Stimulated activated CD8-positive, alpha-beta memory T cell treated with anti-CD3 and anti-CD28 coated beads, Interleukin-7, amount 100 ng/mL, for 24 hours (primary cell): ENCODE measurements around the gene LMO1.

Source experiments
- DNase-seq: peaks from one replicate; pipeline ENCODE4 v3.0.0-alpha.2; 2020; ENCODE audit warnings: low read depth

LMO1 gene

DNA sequence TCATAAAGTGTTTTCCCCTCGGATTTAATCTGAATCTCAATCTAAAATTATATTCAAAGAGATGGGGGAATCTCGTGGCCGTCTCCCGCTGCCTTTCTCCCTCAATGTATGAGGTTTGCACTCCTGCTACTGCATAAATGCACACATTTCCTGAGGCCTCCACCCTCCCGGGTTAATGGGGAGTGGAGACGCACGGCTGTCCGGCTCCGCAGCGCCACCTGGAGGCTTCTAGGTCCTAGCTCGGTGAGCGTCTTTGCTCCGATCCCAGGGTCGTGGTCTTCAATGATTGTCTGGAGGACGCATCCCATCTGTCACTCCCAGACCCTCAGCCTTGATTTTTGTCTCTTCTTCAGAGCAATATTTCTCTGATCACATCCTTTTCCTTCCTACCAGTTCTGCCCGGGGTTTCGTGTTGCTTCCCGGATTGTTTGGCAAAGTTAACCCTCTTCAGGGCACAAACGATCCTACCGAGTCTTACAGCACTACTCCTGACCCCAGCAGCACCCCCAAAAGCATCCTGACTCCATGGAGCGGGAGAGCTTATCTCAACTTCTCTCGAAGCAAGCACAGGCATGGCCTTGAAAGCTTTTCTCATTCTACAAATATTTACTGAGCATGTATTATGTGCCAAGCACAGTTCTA, at the start of gene LMO1:
Gene LMO1, minus strand, starts transcription at position 110 of the 642 bp plus-strand sequence. CDS start 516 bp downstream, outside the sequence.
- DNase-seq = peak; percentile 60

GRCh38 chr11:8312986-8313385, 49.3 kb upstream of the LMO1 start:
- DNase-seq = no peak

DNA sequence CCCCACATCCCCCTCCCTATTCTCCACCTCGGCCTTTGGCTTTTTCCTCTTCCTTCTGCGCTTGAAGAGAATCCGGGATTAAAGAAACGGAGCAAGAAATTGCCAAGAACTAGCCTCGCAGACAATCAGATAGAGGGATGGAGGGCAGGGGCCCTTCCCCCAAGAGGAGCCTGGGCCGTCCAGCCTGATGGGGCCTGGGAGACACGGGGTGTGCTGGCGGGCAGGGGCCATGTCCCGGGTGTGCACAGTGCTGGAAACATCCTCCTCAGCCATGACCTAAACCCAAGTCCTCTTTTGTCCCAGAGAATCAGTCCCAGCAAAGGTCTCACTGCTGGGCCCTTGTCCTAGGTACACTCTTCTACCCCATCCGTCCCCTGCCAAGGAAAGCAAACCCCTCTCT, 47.7 kb upstream of the LMO1 start:
- no peak for DNase-seq

DNA sequence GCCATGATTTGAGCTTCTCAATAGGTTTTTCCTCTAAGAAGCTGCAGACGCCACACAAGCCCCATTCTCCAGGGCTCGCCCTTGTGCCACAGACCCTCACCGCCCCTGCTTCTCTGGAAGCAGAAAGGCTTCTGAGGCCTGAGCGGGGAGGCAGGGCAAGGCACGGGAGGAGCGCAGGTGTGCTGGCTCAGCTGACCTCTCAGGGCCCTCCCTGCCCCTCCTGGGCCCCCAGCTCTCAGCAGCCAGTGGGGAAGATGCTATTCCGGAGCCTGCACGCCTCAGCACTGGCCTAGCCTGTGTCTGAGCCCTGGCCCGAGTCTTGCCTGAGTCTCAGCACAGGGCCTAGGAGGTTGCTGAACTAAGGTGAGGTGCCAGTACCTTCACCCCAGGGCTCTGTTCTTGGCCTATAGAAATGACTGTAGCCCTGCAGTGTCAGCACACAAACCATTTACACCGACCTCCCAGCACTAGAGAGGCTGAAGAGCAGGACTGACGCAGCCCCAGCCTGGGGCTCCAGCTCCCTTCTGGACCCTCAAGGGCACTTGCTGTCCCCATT, 47.1 kb upstream of the LMO1 start:
- DNase-seq = no peak

DNA sequence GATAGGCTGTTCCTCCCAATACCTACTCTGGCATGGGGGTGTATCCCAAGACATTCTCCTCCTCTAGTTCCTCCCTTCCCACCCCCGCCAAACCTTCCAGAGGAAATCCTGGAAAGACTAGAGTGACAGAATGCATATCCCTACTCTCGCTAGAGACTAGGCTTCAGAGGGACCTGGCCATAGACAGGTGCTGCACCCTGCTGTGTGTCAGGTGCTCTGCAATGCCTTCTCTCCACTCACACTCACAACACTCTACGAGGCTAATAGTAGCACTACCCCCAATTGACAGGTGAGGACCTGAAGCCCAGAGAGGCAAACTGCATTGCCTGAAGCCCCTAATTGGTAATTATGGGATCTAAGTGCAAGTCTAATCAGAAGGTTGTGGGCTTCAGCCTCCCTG, 46.2 kb upstream of the LMO1 start:
- DNase-seq = no peak

GRCh38 chr11:8309311-8309710, 45.6 kb upstream of the LMO1 start:
- no peak for DNase-seq

- no peak for DNase-seq
Observed at GRCh38 chr11:8307601-8308000, 43.9 kb upstream of the LMO1 start.

GRCh38 chr11:8301622-8302021, 37.9 kb upstream of the LMO1 start:
- DNase-seq = no peak

DNA sequence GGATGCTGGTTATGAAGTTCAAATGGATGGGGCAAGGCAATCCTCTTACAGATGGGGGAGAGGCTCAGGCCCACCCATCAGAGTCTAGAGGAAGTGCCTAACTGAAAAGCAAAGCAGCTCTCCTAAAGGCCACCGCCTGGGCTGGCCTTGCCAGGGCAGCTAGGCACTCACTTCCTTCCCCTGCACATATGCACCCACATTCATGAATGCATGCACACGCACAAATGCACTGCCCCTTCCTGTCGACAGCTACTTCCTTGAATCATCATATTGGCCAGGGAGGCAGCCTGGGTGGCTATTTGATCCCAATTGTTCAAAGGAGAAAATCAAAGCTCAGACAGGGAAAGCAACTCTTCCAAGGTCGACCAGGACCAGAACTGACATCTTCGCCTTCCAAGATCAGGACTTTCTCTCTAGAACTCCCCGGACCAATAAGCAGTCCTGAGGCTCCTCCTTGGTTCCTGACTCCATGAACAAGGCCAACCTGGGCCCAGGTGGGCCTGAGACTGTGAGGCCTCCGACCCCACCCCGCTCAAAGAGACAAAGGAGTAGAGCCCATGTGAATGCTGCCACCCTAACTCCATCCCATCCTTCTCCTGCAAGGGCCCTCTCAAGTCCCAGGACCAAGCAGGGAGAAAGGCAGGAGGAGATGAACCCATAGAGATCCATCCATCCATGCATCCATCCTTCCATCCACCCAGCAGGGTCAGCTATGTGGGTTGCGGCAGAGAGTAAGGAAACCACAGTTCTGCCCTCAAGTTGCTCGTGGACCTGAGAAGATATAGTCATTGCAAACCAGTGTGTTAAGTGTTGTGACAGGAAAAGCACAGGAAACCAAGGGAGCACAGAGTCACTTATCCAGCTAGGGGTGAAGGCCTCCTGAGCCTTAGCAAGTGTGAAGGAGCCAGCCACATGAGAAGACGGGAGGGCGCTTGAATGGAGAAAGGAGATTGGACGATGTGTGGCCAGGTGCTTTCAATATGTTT, 35.4 kb upstream of the LMO1 start:
- no peak for DNase-seq

GRCh38 chr11:8297781-8298440, 34.2 kb upstream of the LMO1 start:
- DNase-seq = no peak

DNA sequence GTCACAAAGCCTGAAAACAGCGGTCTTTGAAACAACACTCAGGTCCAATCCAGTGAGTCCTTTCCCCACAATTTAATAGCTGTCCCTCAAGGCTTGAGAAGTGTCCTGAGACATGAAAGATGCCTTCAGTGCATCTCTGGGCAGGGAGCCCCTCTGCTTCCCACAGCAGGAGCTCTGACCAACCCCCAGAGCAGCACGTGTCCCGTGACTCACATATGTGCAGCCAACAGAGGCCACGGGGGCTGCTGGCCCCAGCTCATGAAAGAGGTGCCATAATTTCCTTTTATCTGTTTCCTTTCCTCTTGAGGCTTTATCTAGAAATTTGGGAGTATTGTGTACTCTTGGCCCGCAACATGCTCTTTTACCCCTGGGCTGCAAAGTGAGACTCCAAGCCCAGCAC, 33.2 kb upstream of the LMO1 start:
- no peak for DNase-seq

GRCh38 chr11:8296038-8296649, 32.5 kb upstream of the LMO1 start:
- no peak for DNase-seq

DNA sequence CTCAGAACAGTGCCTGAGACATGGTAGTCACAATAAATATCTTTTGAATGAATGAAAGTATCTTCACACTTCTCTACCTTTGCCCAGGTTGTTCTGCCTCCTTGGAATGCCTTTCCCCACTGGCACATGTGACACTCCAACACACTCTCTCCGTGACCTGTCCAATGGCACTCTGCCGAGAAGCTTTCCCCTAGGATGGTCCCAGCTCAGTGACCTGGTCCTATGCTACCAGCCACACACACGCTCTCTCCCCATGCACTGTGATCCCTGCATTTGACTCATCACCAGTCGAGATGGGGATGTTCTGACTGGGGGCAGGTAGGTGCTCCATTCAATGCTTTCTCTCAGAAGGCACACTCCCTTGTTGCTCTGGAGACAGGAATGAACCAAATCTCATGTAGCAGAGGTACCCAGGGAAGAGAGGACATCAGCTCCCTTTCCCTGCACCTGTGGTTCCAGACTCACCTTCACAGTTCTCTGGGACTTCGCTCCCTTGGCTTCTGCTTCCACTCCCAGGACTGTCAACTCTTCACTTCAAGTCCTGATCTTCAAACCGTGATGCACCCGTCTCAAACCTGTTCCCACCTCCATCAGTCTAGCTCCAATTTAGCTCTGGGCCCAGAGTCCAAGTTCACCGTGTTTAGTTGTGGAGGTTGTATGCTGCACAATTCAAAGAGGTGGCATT, 30.7 kb upstream of the LMO1 start:
- DNase-seq = no peak

- DNase-seq = no peak
Observed at GRCh38 chr11:8293171-8293570, 29.5 kb upstream of the LMO1 start.

- DNase-seq = no peak
Observed at GRCh38 chr11:8292351-8292750, 28.7 kb upstream of the LMO1 start.

GRCh38 chr11:8291421-8292350, 28.0 kb upstream of the LMO1 start:
- no peak for DNase-seq

DNA sequence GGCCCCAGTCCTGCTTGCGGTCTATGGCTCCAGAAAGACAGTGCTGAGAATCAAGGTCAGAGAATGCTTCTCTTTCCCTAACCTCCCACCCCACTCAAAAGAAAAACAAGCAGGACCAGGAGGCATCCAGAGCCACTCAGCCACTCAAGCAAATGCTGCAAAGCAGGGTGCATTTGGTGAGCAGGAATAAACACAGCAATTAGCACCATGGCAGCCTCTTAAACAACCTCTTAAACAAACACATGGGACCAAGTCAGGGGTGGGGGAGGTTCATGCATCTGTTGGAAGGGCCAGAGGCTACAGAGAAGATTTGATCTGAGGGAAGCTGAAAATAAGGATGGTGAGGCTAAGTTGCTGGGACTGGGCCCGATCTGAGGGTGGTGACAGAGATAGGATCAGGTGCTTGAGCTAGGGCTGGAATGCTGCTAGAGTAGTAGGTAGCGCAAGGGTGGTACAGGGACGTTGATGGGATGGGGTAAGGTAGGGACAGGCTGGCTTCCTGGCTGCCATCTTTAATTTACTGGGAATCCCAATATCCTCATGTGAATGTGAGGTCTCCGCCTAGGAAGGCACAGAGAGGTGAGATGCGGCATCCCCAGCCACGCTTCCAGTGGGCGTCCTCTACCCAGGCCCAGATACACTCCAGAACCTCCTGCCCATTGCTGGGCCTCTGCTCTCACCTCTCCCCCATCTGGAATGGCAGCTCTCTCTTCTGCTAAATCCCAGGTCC, 26.6 kb upstream of the LMO1 start:
- no peak for DNase-seq

DNA sequence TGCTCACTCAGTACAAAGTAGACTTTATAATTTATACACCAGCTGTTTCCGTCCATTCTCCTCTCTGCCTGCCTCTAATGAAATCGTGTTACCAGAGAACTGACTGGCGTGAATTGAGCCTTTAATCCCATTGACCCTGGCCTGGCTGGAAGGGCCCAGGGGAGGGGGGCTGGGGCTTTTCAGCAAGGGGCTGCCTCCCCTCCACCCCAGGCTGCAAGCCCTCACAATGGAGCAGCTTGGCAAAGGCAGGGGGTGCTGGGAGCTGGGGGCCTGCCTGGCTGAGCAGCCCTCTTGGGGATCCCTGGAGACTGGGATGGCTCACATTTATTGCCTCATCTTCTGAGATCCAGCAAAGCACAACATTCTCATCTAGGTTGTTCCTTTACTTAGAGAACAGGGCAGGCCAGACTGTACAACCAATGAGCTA, 25.8 kb upstream of the LMO1 start:
- DNase-seq = no peak

GRCh38 chr11:8288824-8289491, 25.3 kb upstream of the LMO1 start:
- no peak for DNase-seq
